AG10803 (cell line): ENCODE measurements around the gene C12orf43.
"Not testable (repeated sequence)": the region's sequence is repeated elsewhere in the genome, so short reads cannot be mapped to it uniquely, and the experiment has no call there.

ENCODE experiments used
- DNase-seq: peaks from one replicate; pipeline ENCODE4 v3.0.0; 2010; ENCODE audit warnings: low read depth
- H3K4me3 ChIP-seq: 2 replicates; pipeline ENCODE4 v1.5.1; 2011; ENCODE audit warnings: mild to moderate bottlenecking, low read length, control low read depth
- CTCF ChIP-seq: conservative IDR thresholded peaks from 2 replicates; pipeline ENCODE4 v1.5.1; 2011; ENCODE audit warnings: mild to moderate bottlenecking, low read length, control low read depth, inconsistent platforms

Gene C12orf43

GRCh38 chr12:121059031-121059898, 43.0 kb upstream of the C12orf43 start:
- no peak for DNase-seq
- TF ChIP-seq CTCF = no peak
- H3K4me3 ChIP-seq = no peak overlapping the region

- no peak for DNase-seq
- no peak for TF ChIP-seq CTCF
- H3K4me3 ChIP-seq = no peak overlapping the region
These were observed 41.5 kb upstream of the C12orf43 start for GRCh38 chr12:121057794-121058193.

GRCh38 chr12:121053706-121054105, 37.4 kb upstream of the C12orf43 start:
- DNase-seq = no peak
- TF ChIP-seq CTCF = no peak
- no peak overlapping the region for H3K4me3 ChIP-seq

- TF ChIP-seq CTCF = no peak
These were observed 34.4 kb upstream of the C12orf43 start for GRCh38 chr12:121050725-121051124.

GRCh38 chr12:121048442-121048841, 32.2 kb upstream of the C12orf43 start:
- H3K4me3 ChIP-seq = no peak overlapping the region
- no peak for DNase-seq
- no peak for TF ChIP-seq CTCF

More at GRCh38 chr12:121050725-121051124, 34.4 kb upstream of the C12orf43 start:
- no peak overlapping the region for H3K4me3 ChIP-seq
- DNase-seq = no peak

GRCh38 chr12:121047400-121047799, 31.1 kb upstream of the C12orf43 start:
- DNase-seq, H3K4me3 ChIP-seq: not testable (repeated sequence)

- no peak for TF ChIP-seq CTCF
- no peak for DNase-seq
- H3K4me3 ChIP-seq = no peak overlapping the region
These were observed 26.8 kb upstream of the C12orf43 start for GRCh38 chr12:121043067-121043466.
